CD1c-positive myeloid dendritic cell (primary cell): Measurements from ENCODE around the gene CMIP.

Experiments used
- DNase-seq: peaks from one replicate; pipeline ENCODE4 v3.0.0-alpha.2; 2016; ENCODE audit errors: extremely low spot score

The CMIP gene

DNA sequence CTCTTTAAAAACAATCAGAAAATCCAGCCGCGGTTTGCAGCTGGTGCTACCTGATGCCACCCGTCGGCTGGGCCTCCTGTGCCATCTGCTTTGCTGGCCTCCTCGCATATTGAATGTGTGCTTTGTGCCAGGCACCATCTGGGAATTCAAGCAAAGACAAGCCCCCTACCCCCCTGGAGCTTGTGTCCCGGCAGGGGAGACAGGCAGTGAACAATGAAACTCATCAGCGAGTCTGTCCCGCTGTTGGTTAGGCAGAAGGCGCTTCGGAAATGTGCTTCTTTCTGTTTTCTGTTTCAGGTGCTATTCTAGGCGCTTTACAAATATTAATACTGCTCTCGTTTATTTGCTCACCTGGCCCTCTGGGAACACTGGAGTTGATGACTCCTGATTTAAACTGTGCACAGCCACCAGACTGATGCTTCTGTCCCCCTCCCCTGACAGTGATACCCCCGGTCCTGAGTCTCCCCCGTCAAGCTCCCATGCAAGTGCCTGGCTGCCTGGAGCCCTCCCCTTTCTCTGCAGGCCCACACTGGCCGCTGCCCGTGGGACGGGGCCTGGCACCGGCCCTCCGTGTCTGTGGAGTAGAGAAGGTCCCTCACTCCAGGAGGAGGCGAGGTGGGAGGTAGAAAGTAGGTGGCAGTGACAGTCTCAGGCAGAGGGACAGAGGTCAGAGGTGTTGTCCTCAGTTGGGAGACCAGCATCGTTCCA, 208.3 kb downstream of the CMIP start:
- no peak for DNase-seq

DNA sequence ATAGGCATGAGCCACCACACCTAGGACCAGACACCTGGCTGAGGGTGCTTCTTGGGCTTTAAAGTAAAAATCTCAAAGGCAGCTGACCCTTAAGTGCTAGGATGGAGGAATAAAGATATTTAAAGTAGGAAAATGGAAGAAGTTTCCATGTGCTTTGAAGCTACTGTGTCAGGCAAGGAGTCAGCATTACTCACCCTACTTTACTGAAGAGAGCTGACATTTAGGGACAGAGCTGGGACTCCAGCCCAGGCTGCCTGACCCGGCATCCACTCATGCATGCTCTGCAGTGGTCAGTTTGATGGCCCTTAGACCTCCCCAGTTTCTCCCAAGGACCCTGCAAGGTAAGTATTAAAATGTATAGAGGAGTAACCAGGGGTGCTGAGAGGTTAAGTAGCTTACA, 209.7 kb downstream of the CMIP start:
- no peak for DNase-seq

DNA sequence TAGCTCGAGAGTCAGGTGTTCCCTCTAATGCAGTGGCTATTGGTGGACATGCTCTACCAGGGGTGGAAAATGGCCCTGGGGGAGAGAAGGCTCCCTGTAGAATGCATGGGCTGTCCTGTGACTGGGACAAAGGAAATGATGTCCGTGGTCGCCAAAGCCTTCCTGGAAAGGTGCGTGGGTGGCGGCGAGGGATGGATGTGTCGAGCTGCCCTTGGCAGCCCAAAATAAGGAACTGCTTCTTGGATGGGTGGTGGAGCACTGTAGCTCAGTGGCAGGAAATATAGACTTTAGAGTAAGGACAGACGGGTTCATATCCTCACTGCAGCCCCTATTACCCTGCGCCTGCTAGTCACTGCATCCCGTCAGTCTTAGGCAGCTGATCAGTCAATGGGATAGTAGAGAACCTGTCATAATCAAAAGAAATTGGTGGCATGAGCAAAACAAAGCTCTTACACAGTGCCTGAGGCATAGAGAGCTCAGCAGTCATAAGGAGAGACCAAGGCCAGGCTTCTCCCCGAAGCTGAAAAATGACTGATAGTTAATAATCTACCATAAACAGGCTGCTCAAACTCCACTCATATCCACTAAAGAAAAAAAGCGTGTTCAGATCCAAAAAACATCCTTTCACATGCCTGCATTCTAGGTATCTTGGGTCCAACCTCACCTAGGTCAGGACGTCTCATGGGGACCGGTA, 211.0 kb downstream of the CMIP start:
- DNase-seq, result peak; percentile 63

DNA sequence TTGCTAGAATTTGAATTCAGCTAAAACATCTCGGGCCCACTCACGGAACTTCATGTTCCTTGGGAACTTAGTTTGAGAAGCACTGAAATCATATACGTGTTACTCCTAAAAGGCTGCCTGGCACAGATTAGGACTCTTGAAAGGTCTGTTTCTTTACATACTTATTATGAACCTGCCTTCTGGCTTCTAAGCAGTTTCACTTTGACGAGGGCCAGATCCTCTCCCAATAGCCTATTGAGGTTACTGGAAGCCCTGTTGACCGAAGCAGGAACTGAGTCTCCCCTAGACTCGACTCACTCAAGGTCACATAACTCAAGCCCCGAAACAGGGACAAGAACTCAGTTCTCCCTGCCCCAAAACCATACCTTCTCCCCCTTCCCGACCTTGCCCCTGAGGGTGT, 212.6 kb downstream of the CMIP start:
- peak; percentile 3 for DNase-seq

DNA sequence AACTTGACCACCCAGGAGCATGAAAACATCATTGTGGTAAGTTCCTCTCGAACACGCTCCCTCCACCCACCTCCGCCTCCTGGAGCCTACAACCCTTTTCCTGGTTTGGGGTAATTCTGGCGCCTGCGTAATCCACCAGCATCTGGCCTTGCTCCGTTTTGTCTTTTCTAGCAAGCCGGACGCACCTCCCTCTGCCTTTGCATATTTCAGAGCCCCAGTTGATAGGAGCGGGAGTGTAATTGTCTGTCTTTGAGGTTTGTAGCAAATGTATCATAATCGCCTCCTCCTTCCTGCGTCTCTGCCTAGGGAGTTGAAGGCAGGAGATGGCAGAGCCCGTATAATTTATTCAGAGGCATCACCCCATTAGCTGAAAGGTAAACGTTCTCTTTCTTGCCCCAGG, 213.2 kb downstream of the CMIP start:
- DNase-seq, result no peak

DNA sequence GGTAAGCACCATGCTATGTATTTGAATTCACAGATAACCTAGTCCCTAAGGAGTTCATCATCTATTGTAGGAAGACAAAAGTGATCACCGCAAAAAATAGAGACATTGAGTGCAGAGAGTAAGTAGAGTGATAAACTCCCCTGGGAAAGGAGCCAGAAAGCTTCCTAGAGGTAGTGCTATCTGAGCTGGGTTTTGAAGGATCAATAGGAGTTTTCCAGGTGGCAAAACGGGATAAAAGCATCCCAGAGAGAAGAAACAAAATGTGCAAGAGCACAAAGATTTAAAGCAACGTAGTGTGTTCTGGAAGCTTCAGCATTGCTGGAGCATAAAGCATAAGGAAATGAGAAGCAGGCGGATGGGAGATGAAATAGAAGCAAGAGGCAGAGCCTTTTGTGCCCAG, 213.8 kb downstream of the CMIP start:
- no peak for DNase-seq

DNA sequence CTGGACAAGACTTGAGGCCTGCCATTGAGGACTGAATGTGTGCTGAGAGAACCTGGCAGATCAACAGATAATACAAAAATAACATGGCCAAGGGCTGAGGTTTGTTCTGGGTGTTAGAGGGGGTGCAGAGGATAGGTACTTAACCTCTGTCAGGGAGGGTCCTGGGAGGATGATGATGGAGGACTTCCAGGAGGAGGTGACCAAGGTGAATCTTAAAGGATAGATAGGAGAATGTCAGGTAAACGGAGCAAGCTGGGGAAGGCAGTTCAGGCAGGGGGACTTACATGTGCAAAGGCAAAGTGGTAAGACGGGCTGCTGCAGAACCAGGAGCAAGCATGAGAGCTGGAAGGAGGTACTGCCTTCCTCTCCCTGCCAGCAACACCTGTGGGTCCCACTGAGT, 214.6 kb downstream of the CMIP start:
- DNase-seq, result no peak

DNA sequence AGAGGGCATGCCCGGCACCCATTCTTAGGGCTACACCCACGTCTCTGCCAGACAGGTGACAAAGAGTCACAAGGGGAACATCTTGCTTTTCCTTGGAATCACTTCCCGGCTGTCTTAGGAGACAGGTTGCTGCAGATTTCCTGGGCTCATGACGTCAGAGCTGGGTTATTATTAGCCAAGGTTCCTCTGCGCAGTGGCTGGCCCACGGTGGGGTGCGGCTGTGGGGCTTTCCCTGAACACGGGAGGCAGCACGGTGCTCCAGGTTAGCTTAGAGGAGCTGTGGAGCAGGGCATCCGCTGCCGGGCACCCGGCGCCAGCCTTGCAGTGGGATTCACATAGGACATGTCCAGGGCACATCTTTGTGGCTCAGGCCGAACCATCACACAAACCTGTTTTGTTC, 216.5 kb downstream of the CMIP start:
- no peak for DNase-seq

DNA sequence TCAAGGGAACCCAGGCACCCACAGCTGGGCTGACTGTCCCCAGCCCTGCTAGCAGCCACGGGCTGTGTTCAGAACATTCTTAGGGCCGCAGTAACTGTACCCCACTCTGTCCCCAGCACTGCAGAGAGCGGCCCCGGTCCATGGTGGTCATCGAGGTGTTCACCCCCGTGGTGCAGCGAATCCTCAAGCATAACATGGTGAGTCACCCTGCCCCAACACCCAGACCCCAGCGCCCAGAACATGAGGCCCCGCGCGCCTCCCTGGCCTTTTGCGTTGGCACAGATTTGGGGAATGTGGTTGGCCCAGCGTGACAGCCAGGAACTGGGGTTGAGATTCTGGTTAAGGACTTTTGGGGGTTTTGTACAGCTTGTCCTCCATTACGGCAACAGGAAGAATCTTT, 219.5 kb downstream of the CMIP start:
- DNase-seq, result no peak

DNA sequence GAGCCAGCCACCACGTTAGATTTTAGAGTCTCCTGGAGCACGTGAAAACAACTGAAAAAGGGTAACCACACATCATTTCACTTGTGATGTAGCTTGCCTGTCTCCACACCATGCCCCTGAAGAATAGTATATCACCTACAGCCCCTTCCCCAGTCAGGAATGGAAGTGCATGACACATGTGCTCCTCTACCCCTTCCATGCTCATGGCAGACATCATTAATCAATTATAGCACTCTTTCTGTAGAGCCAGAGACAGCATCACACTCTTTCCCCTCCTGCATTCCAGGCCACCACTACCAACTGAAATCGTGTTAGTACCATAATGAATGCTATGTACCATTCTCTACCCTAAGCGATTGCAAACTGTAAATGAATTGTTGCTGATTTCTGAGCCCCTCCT, 221.0 kb downstream of the CMIP start:
- no peak for DNase-seq

DNA sequence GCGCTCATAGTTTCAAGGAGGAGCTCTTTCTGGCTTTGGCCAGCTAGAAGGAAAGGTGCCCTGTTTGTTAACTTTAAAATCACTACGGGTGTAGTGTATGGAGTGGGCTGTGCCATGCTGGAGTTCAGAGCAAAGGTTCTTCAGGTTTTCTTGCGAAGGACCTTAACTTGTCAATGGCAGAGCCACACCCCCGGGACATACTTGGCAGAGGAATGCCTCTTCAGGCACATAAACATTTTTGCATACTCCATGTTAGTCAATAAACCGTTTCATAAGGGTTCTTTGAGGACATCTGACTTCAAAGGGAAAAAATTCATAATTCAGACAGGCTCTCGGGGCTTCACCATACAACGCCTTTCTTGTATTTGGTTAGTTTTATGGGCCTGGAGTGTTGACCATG, 221.5 kb downstream of the CMIP start:
- DNase-seq, result no peak

DNA sequence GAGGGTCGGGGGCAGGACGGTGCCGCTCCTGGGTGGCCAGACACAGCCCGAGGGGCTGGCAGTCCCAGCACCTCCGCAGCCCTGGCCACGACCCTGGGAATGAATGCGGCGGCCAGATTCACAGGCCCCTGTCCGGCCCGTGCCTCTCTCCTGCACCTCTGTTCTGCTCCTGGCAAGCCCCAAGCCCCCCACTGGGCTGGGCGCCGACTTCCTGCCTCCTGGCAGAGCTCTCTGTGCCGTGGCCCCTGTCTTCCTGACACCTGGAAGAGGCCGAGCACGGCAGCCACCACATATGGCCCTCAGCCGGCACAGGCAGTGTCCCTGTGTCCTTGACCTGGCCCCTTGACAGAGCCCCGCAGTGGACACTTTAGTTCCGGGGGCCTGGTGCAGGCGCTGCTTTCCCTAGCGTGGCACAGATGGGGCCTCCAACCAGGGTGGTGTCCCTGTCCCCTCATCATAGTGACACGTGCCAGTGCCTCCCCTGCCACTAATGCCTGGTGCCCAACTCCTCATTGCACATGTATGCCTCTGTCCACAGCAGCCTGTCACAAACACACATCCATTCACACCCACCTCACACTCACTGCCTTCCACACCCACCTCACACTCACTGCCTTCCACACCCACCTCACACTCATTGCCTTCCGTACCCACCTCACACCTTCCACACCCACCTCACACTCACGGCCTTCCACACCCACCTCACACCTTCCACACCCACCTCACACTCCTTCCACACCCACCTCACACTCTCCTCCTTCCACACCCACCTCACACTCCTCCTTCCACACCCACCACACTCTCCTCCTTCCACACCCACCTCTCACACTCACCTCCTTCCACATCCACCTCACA, 223.9 kb downstream of the CMIP start:
- DNase-seq, result no peak

DNA sequence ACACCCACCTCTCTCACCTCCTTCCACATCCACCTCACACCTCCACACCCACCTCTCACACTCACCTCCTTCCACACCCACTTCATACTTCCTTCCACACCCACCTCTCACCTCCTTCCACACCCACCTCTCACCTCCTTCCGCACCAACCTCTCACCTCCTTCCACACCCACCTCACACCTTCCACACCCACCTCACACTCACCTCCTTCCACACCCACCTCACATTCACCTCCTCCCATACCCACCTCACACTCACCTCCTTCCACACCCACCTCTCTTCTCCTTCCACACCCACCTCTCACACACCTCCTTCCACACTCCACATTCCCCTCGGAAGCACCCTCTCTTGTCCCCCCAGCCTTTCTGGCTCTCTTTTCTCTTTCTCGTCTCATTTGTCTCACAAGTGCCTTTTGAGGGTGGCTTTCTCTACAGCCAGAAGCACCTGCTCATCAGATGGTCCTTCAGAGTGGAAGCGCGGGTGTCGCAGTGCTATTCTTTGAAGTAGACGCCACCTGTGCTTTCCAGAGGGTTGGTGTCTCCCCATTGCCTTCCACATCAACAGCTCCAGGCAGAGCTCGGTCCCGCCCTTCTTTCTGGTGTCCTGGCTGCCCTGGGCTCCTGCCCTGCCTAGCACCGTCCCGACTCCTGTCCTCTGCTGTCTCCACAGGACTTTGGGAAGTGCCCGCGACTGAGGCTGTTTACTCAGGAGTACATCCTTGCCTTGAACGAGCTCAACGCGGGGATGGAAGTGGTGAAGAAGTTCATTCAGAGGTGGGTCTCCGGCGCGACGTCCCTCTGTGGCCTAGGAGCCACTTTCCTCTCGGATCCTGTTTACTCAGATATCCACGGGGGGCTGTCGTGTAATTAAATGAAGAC, 225.1 kb downstream of the CMIP start:
- no peak for DNase-seq

DNA sequence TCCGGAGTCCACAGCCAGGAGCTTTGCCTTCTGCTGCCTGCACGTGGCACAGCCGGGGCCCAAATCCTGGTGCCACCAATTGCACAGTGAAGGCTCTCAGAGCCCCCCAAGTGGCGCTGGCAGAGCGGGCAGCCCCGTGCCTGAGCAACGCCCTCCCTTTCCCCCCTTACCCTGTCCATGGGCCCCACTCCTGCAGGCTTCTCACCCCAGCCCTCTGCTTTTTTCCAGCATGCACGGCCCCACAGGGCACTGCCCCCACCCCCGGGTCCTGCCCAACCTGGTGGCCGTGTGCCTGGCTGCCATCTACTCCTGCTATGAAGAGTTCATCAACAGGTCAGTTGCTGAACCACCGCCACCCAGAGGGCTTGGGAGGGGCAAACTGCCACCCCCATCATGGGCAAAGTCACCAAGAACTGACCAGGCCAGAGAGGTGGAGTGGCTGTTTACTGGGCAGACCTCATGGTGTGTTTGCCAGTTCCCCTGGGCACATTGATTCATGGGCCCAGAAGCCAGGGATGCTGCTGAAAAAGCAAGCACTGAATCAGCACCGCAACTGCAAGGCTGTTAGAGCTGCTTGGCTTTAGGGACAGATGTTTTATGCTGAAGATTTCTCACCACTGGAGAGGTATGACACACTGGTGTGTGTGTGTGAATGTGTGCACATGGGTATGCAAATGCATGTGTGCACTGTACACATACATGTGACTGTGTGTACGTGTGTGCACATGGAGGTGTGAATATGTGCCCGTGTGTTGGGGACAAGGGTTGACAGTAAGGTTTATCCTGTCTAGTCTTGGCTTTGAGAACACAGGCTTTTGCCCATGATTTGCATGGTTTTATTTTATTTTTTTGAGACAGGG, 227.4 kb downstream of the CMIP start:
- no peak for DNase-seq

DNA sequence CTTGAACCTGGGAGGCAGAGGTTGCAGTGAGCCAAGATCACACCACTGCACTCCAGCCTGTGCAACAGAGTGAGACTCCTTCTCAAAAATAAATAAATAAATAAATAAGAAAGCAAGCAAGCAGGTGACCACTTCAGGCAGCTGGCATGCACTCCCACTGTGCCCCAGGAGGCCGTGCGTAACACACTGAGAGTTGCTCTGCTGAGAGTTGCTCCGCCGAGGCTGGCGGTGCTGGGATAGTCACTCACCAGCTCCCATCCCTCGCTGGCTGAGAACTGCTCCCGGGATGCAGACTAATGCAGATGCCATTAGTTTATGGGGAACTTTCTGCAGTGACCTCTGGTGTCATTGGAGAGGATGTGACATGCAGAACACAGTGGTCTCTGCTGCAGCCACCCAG, 228.8 kb downstream of the CMIP start:
- no peak for DNase-seq

DNA sequence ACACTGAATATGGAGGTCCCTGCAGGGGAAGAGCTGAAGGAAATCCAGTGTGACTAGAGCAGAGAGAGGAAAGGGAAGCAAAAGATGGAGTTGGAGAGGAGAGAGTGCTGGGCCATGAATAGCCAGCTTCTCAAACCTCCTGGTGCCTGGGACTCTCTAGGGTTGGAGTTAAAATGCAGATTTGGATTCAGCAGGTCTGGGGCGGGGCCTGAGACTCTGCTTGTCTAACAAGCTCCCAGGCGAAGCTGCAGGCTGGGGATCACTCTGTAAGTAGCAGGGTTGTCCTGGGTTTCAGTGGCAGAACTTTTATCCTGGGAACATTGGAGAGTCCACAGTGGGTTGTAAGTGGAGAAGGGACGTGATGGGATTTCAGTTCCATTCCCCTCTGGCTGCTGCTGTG, 231.1 kb downstream of the CMIP start:
- no peak for DNase-seq

DNA sequence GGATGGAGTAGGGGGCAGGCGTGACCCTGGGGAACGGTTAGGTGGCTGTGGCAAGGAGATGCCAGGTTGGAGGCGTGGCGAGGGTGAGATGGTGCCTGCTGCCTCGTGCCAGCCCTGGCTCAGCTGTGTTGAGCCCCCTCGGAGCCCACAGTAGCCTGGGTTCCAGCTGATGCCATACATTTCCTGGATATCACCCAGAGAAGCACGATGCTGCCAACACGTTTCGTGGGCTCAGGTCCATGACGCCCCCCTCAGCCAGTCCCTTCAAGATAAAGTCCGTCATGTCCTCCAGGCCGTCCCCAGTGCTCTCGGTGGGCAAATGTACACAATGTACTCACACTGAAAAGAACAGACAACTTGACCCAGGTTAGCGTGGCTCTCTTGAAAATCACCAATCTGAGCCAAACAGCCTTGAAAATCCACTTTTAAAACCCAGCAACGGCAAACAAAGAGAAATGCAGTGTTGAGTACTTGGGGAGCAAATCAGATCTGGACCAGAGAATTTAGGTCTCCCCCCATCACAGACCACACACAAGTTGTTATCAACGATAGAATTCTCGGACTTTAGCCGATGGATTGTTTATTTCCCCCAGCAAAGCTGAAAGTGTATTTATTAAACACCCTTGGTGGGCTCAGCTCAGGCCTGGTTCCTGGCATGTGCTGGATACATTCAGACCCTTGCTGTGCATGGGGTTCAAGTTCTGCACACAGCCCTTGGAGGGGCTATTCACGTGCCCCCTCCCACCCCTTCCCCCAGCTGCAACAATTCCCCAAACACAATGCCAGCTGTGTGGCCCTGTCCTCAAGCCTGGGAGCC, 231.7 kb downstream of the CMIP start:
- DNase-seq, result no peak

DNA sequence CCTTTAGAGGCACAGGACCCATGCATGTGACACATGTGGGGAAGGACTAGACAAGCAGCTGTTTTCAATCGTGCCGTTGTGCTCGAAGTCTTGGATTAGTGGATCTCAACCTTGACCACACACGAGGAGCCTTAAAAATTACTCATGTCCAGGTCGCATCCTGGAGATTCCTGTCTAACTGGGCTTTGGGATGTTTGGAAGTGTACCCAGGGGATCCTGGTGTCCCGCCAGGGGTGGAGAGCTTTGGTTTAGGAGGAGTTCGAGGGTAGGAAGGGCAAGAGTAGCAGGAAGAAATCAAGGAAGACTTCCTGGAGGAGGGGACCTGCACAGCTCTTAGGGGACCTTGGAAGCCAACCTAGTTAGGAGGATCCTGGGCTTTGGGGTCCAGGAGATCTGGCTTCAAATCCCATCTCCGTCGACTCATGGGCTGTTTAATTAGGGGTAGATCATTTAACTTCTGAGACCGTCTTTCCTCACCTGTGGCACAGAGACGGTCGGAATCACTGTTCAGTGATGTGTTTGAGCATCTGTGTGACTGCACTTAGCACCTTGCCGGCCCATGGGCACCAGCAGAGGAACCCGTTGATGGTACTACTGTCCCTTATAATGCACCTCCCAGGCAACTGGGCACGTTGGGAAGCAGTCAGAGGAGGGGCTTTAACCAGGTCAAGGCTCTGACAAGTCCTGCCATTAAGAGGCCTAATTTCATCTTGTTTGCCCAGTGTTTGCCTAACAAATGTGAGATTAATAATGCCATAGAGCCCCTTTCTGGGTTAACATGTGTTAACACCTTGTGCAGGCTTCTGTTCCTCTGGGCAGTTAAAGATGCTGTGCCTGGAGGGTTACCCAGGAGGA, 232.5 kb downstream of the CMIP start:
- no peak for DNase-seq
